ENCODE data around the gene CADM4. TPM values are rescaled to one million over a fixed set of nuclear protein-coding genes. Genes with fewer than 3 reads are reported as not detected.

Gene CADM4
- polyA plus RNA-seq, 1 of the 3 experiments (the other 2 are of a cell fraction) = 28.9 TPM

GRCh38 chr19:43673637-43674036 is 34.0 kb upstream of the CADM4 start:
- 65% methylated on average over 3 of the region's 3 CpGs for WGBS (ENCODE audit: low lambda C conversion rate)
- ChIA-PET CTCF (no interaction called here), POLR2A (interaction anchor here (0.7 kb wide), 1 partner anchor 76 kb away, joined by 5 read pairs; no protein-coding TSS in a partner anchor)

GRCh38 chr19:43672061-43672679 is 32.5 kb upstream of the CADM4 start:
- Histone ChIP-seq H3K27me3 (ENCODE audit: insufficient read depth) (no peaks in the 10 kb centered on the region), H3K36me3 (replicated peaks in 1 of 2; ENCODE audit: control insufficient read depth in 1 of 2, insufficient read depth in 2 of 2, low read length in 1 of 2) (peaks cover 0 to 3% of the 10 kb centered on the region in 2 experiments), H3K4me3 (ENCODE audit: low read depth in 2 of 2, low read length in 1 of 2) (no peak overlapping the region), H4K20me1 (ENCODE audit: insufficient read depth) (peaks cover 9% of the 10 kb centered on the region), H3K9ac (no peak overlapping the region), H2AFZ (ENCODE audit: low read depth) (0 out of 2 replicates have a peak overlapping the region, but pooled peaks have one; percentile 6), H3K27ac (ENCODE audit: low read depth in 2 of 2, low read length in 1 of 2) (no peak overlapping the region), H3K9me2 (no peaks in the 10 kb centered on the region), H3K4me1 (ENCODE audit: control insufficient read depth in 1 of 2, insufficient read depth in 2 of 2, low read depth in 1 of 2, low read length in 1 of 2) (peaks cover 9 to 12% of the 10 kb centered on the region in 2 experiments; a peak in 2 of 4 replicates), H3K9me3 (no peaks in the 10 kb centered on the region), H3F3A (replicated peaks; ENCODE audit: insufficient read depth) (peaks cover 33% of the 10 kb centered on the region), H3K4me2 (no peak overlapping the region; the same call in 1 of the 2 replicates), H3K79me2 (ENCODE audit: insufficient read depth) (peaks cover 16% of the 10 kb centered on the region)
- no peak for TF ChIP-seq MAX (IDR thresholded peaks at IDR 0.05; ENCODE audit: low read depth)
- TF ChIP-seq YY1 (IDR thresholded peaks at IDR 0.05; ENCODE audit: low read depth) = no peak
- POLR2A ChIA-PET = no interaction called here
- no peak for DNase-seq
- CTCF ChIA-PET = interaction anchor here (0.6 to 1.4 kb wide), 3 partner anchors 66 to 113 kb away, joined by 3 to 4 read pairs (median 3); no protein-coding TSS in a partner anchor
- 47% methylated on average over 6 of the region's 6 CpGs for WGBS (ENCODE audit: low lambda C conversion rate)

More at GRCh38 chr19:43673637-43674036, 34.0 kb upstream of the CADM4 start:
- Histone ChIP-seq H3K4me2 (no peak overlapping the region), H3F3A (replicated peaks; ENCODE audit: insufficient read depth) (peaks cover 33% of the 10 kb centered on the region), H3K27ac (ENCODE audit: low read depth in 2 of 2, low read length in 1 of 2) (no peak overlapping the region), H3K4me1 (ENCODE audit: control insufficient read depth in 1 of 2, insufficient read depth in 2 of 2, low read depth in 1 of 2, low read length in 1 of 2) (peaks cover 4 to 9% of the 10 kb centered on the region in 2 experiments; a peak in 2 of 4 replicates), H3K27me3 (ENCODE audit: insufficient read depth) (no peaks in the 10 kb centered on the region), H3K9me3 (no peaks in the 10 kb centered on the region), H4K20me1 (ENCODE audit: insufficient read depth) (no peaks in the 10 kb centered on the region), H3K9me2 (no peaks in the 10 kb centered on the region), H2AFZ (ENCODE audit: low read depth) (no peak overlapping the region), H3K4me3 (ENCODE audit: low read depth in 2 of 2, low read length in 1 of 2) (no peak overlapping the region), H3K36me3 (replicated peaks in 1 of 2; ENCODE audit: control insufficient read depth in 1 of 2, insufficient read depth in 2 of 2, low read length in 1 of 2) (no peaks in the 10 kb centered on the region), H3K9ac (no peak overlapping the region), H3K79me2 (ENCODE audit: insufficient read depth) (peaks cover 7% of the 10 kb centered on the region; the same call in 1 of the 2 replicates)
- DNase-seq = no peak
- TF ChIP-seq USF1 (IDR thresholded peaks at IDR 0.05; ENCODE audit: borderline replicate concordance, low read depth) (no peak), SMC3 (IDR thresholded peaks at IDR 0.05; ENCODE audit: low read depth, low read length) (no peak), MEF2A (IDR thresholded peaks at IDR 0.05; ENCODE audit: borderline replicate concordance, low read depth) (no peak), RCOR1 (IDR thresholded peaks at IDR 0.05; ENCODE audit: low read length) (no peak), EZH2phosphoT487 (IDR thresholded peaks at IDR 0.05; ENCODE audit: borderline replicate concordance, low read depth) (no peak), MAX (IDR thresholded peaks at IDR 0.05; ENCODE audit: low read depth) (no peak), TEAD4 (IDR thresholded peaks at IDR 0.05; ENCODE audit: borderline replicate concordance, insufficient read depth) (no peak), GABPA (IDR thresholded peaks at IDR 0.05; ENCODE audit: low read depth) (no peak), YY1 (IDR thresholded peaks at IDR 0.05; ENCODE audit: low read depth) (no peak), PBX3 (IDR thresholded peaks at IDR 0.05) (no peak), NRF1 (IDR thresholded peaks at IDR 0.05; ENCODE audit: low read depth, low read length) (no peak), RAD21 (IDR thresholded peaks at IDR 0.05; ENCODE audit: low read length) (no peak), MXI1 (IDR thresholded peaks at IDR 0.05; ENCODE audit: low read depth, low read length) (no peak), NFIC (IDR thresholded peaks at IDR 0.05; ENCODE audit: borderline replicate concordance) (no peak), RXRA (IDR thresholded peaks at IDR 0.05; ENCODE audit: borderline replicate concordance, low read depth) (no peak)
